HCT116 (cell line): ENCODE results near the gene ACSS1.

Experiments
- CTCF ChIP-seq, 3 experiments: fragments of 200-600 bp in 1 of 3; sonication (generic) in 1 of 3; IDR thresholded peaks in 2 of 3; conservative IDR thresholded peaks in 1 of 3; 2 replicates each; pipeline ENCODE4 v1.5.1; 2012 to 2017; ENCODE audit warnings: low read depth in 2 of 3, low read length in 2 of 3, antibody characterized with exemption in 1 of 3, borderline replicate concordance in 1 of 3, control low read depth in 1 of 3, mild to moderate bottlenecking in 1 of 3, mixed read lengths in 1 of 3, mixed run types in 1 of 3, moderate library complexity in 1 of 3; ENCODE audit not compliant: insufficient read depth in 1 of 3
- EGR1 ChIP-seq: IDR thresholded peaks from 2 replicates; pipeline ENCODE4 v1.6.1; 2012; ENCODE audit warnings: low read depth
- POLR2A ChIP-seq: IDR thresholded peaks from 2 replicates; pipeline ENCODE4 v1.7.0; 2011; ENCODE audit warnings: borderline replicate concordance; ENCODE audit not compliant: insufficient read depth, insufficient read length; ENCODE audit errors: extremely low read depth
- POLR2AphosphoS5 ChIP-seq: IDR thresholded peaks from 2 replicates; pipeline ENCODE4 v1.6.1; 2011; ENCODE audit warnings: mild to moderate bottlenecking, low read depth, low read length, moderate library complexity
- RAD21 ChIP-seq: IDR thresholded peaks from 2 replicates; pipeline ENCODE4 v1.6.1; 2012; ENCODE audit warnings: low read depth, mild to moderate bottlenecking
- SP1 ChIP-seq: IDR thresholded peaks from 2 replicates; pipeline ENCODE4 v1.6.1; 2012; ENCODE audit warnings: low read depth

GRCh38 chr20:25070821-25071473 is 13.0 kb upstream of the ACSS1 start:
- TF ChIP-seq CTCF (IDR thresholded peaks at IDR 0.05 in 2 of 3, conservative IDR thresholded peaks at IDR 0.05 in 1 of 3; ENCODE audit: borderline replicate concordance in 1 of 3, insufficient read depth in 1 of 3, low read depth in 2 of 3, low read length in 2 of 3) (no peak), SP1 (no peak), POLR2A (no peak), POLR2AphosphoS5 (no peak), RAD21 (no peak), EGR1 (no peak)
